ENCODE measurements around the gene IGFBP1.

Gene IGFBP1

DNA sequence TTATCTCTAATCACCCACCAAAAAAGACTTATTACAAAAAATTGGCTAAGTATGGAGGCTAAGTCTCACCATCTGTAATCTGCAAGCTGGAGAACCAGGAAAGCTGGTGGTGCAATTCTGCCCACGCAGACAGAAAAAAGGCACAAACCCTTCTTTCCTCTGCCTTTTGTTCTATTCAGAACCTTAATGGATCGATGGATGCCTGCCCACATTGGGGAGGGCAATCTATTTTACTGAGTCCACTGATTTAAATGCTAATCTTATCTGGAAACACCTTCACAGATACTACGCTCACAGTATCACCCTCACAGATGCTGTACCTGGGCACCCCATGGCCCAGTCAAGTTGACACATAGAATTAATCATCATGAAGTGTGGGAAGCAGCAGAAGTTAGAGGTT is 22.6 kb downstream of the IGFBP1 start:
- DNase-seq = no peak

DNA sequence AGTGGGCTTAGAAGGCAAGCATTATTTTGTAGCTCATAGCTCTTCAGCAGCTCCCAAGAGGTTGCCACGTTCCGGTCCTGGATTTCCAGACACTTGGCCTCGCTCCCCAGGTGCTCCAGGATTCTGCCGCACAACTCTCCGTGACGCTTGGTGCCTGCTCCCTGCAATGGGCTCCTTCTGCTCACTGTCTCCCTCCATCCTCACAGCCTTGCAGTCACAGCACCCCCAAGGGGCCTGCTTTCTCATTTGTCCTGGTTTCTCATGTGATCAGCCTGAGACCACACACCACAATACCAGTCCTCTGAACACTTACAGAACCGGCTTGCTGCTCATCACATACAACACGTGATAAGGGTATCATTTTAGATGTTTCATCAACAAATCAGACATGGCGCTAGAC is 23.0 kb downstream of the IGFBP1 start:
- DNase-seq = no peak

DNA sequence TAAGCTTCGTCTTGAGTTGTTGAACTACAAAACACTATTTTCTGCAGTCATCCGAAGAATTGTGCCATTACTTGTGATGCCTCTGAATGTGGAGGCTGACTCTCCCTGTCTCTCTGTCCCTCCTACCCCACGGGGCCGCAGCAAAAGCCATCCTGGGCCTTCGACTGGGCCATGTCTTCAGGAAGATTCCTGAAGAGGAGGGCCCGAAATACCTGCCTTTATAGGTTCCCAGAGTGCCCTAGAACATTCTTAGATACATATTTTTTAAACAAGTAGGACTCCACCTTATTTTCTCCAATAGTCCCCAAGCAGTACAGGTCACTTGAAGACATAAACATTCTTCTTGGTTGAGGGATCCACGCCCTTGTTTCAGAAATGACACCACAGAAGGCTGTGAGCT is 24.7 kb downstream of the IGFBP1 start:
- no peak for DNase-seq

DNA sequence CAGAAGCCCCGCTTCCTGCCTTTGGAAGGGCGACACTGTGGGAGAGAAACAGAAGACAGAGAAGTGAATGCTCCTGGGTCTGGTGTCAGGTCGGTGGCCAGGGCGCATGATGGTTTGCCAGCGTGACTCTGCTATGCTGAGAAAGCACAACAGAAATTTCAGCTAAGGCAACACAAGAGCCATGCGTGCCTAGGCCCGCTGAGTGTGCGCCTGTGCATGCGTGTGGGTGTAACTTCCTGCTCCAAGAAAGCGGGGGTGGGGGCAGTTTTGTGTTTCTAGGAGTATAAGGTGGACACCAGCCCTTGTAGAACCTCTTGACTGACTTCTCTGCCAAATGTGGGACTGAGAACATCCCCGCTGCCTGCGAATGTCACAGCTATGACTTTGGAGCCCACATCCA is 26.6 kb downstream of the IGFBP1 start:
- no peak for DNase-seq

DNA sequence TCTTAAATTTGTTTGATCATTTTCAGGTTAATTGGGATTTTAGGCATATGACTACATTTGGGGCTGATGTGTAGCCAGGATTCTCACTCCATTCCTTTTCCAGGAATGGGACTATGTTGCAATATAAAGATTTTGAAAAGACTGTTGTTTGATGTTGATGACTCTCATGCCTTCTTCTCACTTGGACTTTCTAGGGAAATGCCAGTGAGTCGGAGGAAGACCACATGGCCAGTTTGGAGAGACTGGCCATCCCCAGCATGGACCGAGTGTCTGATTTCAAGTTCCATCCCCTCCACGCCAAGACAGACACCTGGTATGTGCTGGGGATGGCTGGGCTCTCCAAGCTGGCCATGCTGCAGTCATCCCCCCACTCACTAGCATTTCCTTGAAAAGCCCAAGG is 27.3 kb downstream of the IGFBP1 start:
- no peak for DNase-seq

DNA sequence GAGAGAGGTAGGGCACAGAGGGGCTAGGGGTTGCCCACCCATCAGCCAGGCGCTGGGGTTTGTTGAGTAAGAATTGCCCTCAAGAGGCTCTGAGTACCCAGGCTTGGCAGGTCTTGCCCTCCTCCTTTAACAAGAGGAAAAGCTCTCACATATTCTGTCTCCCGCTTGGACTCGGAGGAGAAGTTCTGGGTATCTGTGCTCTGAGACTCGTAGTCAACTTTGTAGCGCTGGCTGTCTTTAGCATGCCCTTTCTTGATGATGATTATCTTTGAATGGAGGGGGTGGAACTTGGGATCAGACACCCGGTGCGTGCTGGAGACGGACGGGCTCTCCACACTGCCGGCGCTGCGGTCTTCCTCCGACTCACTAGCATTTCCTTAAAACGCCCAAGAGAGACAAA is 28.8 kb downstream of the IGFBP1 start:
- no peak for DNase-seq

DNA sequence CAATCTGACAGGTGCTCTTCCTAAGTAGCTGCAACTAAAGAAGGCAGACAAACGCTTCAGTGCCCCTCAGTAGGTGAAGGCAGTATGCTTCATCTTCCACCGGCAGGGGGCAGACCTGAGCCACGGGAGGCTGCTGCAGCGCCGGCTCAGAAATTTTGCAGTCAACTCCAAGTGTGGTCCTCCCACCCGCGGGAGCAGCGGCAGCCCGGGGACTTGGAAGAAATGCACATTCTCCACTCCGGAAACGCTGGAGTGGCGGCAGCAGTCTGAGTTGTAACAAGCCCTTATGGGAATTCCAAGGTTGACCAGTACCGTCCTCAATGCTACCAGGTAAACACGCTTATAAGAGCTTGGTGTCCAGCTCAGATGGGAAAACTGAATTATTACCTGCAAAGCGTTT is 29.4 kb downstream of the IGFBP1 start:
- DNase-seq = peak; percentile 52

DNA sequence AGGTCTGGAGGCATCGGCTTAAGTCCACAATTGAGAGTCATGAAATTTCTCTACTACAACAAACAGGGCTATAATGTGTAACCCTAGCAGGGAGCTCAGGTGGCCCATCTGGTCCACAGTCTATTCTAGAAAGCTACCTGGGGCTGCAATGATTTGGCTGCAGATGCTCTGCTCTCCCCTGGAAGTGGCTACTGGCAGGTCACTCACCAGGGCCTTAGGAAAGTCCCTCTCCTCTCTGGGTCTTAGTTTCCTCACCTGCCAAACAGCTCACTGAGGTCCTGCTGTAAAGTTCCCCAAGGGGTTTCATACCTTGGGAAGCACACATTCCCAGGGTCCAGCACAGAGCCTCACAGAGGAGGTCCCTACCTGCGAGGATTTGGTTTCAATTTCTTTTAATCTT is 30.3 kb downstream of the IGFBP1 start:
- no peak for DNase-seq

DNA sequence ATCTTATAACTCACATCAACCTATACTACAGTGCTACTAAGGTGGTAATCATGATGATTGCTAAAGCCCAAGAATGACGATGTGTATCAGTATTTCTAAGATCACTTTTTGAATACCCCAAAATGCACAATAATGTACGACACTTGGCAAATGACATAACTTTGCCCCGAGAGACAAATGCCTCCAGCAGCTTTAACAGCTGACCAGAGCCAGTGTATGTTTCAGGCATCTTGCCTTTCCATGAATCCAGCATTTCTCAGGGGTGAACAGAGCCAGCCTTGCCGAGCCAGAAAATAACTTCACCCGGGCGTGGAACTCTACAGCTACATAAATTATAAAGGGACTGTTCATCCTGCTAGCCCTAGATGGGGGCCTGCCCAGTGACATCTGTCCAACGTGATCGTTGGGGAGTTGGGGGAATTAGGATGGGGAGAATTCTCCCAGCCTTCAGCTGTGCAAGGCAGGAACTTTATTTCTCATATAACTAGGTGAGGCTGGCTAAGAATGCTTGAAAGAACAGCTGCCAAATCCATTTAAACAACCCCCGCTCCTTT is 31.0 kb downstream of the IGFBP1 start:
- no peak for DNase-seq

DNA sequence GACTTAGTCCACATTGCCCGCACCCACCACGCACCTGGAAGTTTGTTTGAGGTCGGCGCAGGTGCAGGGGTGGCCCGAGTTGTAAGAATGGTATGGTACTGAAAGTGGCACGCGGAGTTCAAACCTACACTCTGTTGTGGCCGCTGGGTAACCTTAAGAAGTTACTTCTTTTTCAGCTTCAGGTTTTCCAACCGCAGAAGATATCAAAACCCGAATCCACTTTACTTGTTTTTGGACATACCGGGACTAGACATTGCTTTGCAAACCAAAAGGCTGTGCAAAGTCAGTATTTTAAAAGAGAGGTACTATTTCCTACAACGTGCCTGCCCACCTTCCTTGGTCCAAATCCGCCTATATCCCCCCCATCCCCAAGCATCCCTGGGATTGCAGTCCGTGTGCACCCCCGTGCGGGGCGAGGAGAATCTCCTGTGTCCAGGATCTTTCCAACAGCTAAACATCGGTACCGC is 31.7 kb downstream of the IGFBP1 start:
- DNase-seq = no peak

DNA sequence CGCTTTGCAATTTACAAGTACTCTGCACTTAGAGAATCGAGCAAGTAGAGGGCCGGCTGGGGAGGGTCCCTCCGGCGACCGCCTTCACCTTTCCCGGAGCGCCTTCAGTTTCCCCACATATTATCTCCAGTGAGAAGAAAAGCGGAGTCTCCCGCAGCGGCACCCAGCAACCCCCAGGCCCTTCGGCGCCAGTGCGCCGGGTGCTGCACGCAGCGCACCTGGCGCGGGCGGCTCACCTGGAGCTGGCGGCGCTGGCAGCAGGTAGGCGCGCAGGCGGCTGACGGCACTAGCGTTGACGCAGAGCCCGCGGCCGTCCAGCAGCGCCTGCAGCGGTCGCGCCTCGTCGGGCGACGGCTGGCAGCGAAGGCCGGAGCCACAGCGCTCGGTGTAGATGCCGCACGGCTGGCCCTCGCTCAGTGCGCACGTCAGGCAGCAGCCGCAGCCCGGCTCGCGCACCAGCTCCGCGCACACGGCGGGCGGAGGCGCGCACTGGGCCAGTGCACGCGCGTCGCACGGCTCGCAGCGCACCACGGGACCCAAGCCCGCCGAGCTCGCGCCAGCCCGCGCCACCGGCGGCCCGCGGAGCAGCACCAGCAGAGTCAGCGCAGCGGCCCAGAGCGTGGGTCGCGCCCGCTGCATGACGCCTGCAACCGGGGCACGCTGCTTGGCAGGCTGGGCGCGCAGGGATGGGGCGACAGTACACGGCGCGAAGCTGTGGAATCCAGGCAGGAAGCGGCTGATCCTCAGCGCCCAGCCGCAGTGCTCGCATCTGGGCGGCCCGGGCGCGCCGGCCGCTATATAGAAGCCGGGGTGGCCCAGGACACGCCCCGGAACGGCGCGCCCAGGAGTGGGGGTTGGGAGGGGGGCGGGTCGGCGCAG is 32.5 kb downstream of the IGFBP1 start, which contains the start of gene IGFBP3:
Gene IGFBP3 (minus strand): TSS at position 771 of the 879 bp plus-strand sequence. CDS start 132 bp downstream, at position 639.
- DNase-seq = no peak

DNA sequence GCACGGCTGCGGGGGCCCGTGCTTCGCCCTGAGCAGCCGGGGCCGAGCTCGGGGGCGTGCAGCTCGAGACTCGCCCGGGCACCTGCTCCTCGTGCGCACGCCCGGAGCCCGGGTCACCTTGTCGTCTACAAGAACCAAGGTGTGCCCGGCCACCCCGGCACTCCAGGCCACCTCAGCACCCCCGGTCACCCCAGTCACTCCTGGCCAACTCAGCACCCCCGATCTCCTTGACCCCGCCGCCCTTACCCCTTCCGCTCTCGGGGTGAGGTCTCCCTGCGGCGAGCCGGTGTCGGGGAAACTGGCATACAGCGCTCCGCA is 33.1 kb downstream of the IGFBP1 start:
- no peak for DNase-seq

DNA sequence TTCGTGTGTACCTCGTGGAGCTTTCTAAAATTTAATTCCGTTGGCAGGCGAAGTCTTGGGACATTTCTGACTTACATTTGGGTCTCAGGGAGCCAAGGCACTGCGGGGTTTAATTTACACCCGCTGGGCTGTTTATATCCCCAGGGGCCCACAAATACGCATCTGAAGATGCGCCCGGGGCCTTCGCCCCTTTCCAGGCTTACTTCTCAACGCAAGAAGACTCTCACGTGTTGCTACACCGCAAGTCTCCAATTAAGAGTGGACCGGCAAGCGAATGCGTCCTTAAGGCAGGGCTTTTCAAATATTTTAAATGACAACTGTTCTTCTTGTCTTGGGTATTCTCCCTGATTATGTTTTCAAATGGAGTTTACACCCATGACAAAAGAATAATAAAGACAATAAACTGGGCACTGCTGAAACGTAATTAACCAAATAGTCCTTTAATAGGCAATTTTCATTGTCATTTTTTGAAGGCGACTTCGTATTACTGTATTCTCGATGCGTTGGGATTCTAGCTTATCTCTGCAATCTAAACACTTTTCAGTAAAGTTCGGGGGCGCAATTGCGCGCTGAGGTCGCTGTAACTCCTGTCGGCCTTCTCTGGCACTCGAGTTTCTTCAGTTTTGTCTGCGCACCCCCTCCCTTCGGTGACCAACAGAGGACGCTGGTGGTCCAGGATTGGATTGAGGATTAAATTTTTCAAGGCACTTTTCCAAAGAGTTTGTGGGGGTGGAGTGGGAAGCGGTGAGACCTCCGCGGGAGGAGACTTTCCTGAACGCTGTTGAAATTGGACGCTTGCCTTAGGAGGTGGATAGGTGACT is 33.6 kb downstream of the IGFBP1 start:
- no peak for DNase-seq

DNA sequence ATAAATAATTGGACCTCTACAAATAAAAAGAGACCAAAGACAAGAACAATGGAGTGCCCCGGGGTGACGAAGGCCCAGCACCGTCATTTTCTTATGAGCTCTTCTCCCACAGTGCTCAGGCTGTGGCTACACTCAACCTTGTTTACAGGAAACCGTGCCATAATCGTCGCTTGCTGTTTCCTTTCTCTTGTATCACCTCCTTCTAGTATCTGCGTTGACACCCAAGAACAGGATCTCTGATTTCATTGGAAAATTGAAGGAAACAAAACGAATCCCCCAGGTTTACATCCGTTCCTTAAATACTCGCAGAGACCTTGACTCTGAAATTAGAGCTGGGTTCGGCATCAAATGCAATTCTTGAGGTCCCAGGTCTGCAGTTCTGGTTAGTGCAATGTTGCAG is 34.5 kb downstream of the IGFBP1 start:
- no peak for DNase-seq

DNA sequence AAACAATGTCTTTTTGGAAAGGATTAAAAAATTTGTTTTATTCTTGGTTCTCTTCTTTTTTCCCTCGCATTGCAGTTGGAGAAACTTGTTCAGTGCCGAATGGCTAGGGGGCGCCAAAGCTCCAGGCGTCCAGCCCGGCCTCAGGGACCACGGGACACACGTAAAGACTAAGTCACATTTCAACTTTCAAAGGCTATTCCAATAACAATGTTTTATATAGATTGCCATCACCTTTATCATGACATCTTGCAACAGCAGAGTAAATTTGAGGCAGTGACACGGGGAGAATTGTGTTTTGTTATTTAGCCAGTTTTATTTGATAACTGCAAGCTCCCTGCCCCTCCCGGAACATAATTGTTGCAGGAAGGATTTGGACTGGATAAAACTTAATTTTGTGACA is 35.0 kb downstream of the IGFBP1 start:
- no peak for DNase-seq

DNA sequence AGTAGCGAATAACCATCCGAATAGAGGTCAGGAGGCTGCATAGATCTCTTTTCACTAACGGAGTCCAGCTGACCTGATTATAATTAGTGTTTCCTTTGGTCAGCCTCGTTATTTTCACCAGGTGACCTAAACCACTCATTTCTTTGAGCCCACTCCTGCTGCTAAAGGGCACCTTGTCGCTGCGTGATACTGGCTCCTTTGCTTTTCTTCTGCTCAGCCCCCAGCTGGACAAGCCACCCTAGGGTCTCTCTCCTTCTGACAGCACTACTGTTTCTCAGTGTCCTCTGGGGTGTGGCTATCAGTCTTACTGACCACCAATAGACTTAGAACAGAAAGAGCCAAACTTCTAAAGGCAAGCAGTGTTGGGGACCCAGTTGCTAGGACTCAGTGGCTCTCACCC is 35.5 kb downstream of the IGFBP1 start:
- no peak for DNase-seq

DNA sequence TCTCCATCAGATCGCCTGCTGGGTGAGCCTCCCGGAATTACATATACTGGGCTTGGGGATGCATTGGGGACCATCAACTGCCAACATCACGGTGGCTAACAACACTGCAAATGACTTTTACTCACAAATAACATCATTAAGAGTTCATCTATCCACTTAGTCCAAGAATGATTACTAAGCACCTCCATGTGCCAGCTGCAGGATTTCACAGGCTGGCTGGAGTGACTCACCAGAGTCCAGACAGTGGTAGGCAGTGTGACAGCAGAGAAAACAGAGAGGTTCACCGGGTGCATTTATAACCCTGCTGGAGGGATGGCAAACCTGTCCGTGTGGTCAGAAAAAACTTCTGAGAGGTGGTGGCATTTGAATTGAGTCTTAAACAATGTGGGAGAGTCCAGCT is 36.0 kb downstream of the IGFBP1 start:
- DNase-seq = no peak

DNA sequence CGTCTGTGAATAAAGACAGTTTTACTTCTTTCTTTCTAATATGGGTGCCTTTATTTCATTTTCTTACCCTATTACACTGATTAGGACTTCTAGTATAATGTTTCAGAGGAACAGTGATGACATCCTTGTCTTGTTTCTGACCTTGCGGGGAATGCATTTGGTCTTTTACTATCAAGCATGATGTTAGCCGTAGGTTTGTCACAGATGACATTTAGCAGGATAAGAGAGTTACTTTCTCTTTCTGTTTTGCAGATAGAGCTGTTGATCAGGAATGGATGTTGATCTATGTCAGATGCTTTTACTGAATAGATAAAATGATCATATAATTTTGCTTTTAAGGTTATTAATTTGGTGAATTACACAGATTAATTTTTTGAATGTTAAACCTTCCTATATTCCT is 39.4 kb downstream of the IGFBP1 start:
- no peak for DNase-seq

DNA sequence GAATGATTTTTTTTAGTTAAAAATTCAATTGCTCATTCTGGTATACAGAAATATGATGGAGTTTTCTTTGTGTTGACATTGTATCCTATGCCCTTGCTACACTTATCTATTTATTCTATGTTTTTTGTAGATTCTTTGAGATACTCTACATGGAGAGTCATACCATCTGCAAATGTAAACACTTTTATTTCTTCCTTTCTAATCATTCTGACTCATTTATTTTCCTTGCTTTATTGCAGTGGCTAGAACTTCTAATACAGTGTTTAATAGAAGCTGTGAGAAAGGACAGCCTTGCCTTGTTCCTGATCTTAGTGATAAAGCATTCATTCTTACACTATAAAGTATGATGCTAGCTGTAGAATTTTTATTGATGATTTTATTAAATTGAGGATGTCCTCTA is 42.7 kb downstream of the IGFBP1 start:
- no peak for DNase-seq

DNA sequence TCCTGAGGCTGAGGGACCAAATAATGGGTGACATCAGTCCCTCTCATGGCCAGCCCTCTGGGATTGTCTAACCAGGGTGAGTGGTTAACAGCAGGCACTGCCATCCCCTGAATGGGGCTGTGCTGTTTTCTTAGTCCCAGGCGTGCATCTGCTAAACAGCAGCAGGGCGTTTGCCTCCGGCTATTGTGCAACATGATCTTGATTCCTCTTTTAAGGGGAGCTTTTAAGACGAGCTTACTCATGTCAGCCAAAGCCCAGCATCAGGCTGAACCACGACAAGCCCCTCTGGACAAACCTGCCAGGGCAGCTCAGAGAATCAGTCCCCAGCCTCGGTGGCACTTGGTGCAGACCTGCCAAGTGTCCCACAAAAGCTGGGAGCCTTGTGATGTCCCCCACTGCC is 49.0 kb downstream of the IGFBP1 start:
- no peak for DNase-seq

DNA sequence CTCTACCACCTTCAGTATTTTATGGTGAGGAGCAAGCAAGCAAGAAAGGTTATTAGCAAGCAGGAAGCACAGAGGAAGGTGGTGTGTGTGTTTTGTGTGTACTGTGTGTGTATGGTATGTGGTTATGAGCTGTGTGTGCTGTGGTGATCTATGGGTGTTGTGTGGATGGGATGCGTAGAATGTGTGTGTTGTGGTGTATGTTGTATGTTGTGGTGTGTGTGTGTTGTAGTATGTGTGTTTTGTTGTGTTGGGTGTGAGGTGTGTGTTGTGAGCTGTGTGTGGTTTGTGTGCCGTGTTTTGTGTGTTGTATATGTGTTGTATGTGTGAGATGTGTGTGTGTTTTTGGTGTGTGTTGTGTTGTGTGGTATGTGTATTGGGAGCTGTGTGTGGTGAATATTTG is 49.6 kb downstream of the IGFBP1 start:
- DNase-seq = no peak

DNA sequence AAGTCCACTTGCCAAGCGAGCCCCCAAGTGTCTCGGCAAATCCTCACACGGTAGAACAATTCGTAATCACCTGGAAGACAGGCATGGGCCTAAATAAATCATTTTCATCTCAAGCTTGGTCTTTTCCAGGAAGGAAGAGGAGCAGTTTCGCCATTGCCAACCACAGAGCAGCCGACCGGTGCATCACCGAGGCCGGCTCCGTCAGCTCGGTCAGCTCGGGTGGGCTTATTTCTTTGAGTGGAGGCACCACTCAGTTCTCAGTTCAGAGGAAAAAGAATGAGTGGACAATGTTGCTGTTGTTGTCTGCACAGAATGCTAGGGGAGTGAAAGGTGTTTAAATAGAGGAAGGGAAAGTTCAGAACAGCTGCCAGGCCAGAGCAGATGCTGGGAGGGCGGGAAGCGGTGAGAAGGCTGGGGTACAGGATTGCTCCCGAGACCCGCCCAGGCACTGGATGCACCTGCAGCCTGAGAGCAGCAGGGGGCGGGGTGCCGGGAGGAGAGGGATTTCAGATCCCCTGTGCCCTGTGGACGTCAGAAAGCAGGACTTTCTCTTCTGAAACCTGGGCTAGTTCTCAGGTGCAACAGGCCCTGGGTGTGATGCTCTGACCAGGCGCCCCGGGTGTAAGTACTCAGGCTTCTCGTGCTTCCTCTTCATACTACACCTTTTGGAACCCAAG is 50.5 kb downstream of the IGFBP1 start:
- no peak for DNase-seq

DNA sequence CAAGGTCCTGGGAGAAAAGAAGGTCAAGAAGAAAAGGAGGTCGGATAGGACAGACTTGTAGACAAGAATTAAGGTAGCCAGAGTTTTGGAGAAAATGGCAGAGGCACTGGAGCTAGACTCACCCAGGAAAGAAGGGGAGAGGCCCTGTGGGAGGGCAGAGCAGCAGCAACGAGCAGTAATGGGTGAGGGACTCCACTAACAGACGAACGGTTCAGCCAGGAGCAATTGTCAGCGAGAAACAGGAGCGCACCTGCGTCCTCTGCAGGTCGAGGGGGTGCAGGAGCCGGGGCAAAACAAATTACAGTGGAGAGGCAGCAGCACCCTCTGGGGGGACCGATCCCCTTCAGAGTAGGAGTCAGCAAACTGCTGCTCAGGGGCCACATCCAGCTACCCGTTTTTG is 51.3 kb downstream of the IGFBP1 start:
- no peak for DNase-seq
